ENCODE measurements around the gene CEP95.
A peak's percentile ranks its signal among the peaks of the same experiment; 100 is the strongest.
"Not testable (repeated sequence)": the region's sequence is repeated elsewhere in the genome, so short reads cannot be mapped to it uniquely, and the experiment has no call there.

Gene CEP95

DNA sequence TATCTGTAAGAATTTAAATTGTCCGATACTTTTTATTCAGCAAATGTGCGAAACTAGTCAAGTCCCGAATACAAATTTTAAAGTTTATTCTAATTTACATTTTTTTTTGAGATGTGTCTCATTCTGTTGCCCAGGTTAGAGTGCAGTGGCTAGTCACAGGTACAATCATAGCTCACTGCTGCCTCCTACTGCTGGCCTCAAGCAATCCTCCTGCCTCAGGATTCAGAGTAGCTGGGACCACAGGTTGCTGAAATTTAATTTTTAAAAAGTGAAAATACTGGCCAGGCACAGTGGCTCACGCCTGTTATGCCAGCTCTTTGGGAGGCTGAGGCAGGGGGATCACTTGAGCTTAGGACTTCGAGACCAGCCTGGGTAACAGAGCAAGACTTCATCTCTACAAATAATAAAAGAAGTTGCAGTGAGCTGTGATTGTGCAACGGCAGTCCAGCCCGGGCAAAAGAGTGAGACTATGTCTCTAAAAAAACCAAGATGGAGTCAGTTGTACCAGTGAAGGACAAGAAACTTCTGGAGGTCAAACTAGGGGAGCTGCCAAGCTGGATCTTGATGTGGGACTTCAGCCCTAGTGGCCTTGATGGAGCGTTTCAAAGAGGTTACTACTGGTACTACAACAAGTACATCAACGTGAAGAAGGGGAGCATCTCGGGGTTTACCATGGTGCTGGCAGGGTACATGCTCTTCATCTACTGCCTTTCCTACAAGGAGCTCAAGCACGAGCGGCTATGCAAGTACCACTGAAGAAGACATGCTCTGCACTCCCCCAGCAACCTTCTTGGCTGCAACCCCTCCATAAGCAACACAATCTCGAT lies 15.5 kb upstream of the CEP95 start:
- H3K36me3 Mint-ChIP-seq, result peaks cover 15% of the 10 kb centered on the region
- peaks cover 38% of the 10 kb centered on the region for H3K4me1 Mint-ChIP-seq
- H3K27ac Mint-ChIP-seq, result peak overlapping the region; percentile 41
- H3K9me3 Mint-ChIP-seq, result no peaks in the 10 kb centered on the region
- no peaks in the 10 kb centered on the region for H3K27me3 Mint-ChIP-seq
- no peak overlapping the region for H3K4me3 Mint-ChIP-seq

DNA sequence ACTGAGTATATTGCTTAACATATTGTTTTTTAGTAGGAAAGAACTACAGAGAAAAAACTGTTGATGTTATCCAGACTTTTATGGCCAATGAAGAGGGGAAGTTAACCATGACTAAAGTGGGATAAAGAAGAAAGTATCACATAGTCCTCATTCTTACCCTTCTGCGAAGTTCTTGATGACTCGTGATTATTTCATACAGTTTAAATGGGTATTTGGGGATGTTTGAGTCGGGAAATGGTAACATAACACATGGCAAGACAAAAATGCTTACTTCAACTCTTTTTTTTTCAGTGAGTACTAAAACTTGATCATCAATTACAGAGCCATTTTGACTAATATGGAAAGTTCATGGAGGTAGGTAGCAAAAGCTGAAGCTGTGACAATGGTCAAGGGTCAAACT lies 14.8 kb upstream of the CEP95 start:
- Mint-ChIP-seq H3K36me3 (peaks cover 15% of the 10 kb centered on the region), H3K27ac (no peak overlapping the region), H3K9me3 (no peaks in the 10 kb centered on the region), H3K4me3 (peak overlapping the region; percentile 24), H3K27me3 (no peaks in the 10 kb centered on the region), H3K4me1 (peaks cover 43% of the 10 kb centered on the region)

DNA sequence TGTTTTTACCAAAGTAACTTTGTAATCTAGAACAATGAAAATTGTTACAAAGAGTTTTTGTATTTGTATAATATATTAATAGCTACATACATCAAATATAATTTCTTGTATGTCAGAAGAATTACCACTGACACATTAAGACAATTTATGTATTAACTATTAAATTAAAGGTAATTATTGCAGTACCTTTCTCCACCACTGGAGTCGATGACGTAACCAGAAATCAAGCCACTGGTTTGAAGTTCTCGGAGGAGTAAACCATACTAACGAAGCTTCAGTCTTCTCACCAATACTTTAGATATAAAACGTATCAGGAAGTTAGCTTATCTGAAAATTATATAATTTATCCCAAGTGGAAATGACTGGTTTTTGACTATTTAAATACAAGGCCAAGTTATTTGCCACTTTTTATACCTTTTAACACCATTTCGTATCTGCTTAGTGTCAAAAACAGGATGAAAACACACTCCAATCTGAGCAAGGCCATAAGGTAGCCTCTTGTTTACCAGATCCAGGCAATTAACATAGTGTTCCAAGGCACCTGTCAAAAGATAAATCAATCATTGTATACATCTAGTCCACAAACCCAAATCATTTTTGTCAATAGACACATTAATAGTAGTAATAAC lies 14.2 kb upstream of the CEP95 start:
- no peaks in the 10 kb centered on the region for H3K9me3 Mint-ChIP-seq
- peaks cover 49% of the 10 kb centered on the region for H3K4me1 Mint-ChIP-seq
- H3K27ac Mint-ChIP-seq, result no peak overlapping the region
- H3K4me3 Mint-ChIP-seq, result no peak overlapping the region
- H3K36me3 Mint-ChIP-seq, result peaks cover 15% of the 10 kb centered on the region
- H3K27me3 Mint-ChIP-seq, result no peaks in the 10 kb centered on the region

DNA sequence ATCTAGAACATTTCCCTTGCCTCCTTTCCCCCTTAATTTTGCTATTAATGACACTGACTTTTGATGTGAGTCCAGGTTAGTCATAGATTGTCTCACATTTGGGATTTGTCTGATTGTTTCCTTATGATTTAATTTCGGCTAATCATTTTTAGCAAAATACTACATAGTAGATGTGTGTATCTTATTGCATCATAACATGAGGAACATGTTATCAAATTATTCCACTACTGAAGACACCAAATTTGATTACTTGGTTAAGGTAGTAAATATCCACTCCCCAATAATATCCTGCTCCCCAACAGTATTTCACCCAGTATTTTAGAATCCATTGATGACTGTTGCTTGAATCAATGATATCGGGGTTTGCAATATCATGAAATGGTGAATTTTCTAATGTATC lies 12.7 kb upstream of the CEP95 start:
- peak overlapping the region; percentile 99 for H3K4me3 Mint-ChIP-seq

DNA sequence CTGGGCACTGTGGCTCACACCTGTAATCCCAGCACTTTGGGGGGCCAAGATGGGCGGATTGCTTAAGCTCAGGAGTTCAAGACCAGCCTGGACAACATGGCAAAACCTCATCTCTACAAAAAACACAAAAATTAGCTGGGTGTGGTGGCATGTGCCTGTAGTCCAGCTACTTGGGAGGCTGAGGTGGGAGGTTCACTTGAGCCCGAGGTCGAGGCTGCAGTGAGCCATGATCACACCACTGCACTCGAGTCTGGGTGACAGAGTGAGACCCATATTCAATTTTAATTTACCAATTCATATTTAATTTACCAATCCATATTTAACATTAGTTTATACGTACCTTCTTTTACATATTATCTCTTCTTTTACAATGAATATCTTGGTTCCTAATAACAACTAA lies 11.5 kb upstream of the CEP95 start:
- H3K4me1 Mint-ChIP-seq, result peaks cover 74% of the 10 kb centered on the region
- H3K36me3 Mint-ChIP-seq, result peaks cover 29% of the 10 kb centered on the region
- H3K27me3 Mint-ChIP-seq, H3K27ac Mint-ChIP-seq, H3K9me3 Mint-ChIP-seq: not testable (repeated sequence)
- H3K4me3 Mint-ChIP-seq, result peak overlapping the region; percentile 99

More for the DNA sequence above, 12.7 kb upstream of the CEP95 start:
- peak overlapping the region; percentile 71 for H3K27ac Mint-ChIP-seq
- H3K36me3 Mint-ChIP-seq, result peaks cover 21% of the 10 kb centered on the region
- H3K27me3 Mint-ChIP-seq, result no peaks in the 10 kb centered on the region
- peaks cover 62% of the 10 kb centered on the region for H3K4me1 Mint-ChIP-seq
- no peaks in the 10 kb centered on the region for H3K9me3 Mint-ChIP-seq

DNA sequence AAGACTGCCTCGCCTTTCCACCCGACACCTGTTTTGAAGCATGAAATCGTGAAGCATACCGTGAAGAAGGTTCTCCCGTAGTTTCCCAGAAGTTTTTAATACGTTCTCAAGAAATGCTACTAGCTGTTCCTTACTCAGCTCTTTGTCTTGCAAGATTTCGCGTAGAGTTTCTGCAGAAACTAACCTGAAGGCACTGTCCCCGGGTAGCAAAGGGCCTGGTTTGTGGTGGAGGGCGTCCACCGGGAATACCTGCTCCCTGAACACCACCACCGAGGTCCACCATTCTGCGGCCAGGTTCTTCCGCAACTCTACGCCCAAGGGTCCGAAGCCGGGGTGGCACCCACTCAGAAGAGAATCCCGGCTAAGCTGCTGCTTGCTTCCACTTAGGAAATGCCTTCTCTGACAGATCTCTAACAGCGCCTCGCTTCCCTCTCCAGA lies 10.4 kb upstream of the CEP95 start:
- peak overlapping the region; percentile 98 for H3K27ac Mint-ChIP-seq
- no peaks in the 10 kb centered on the region for H3K27me3 Mint-ChIP-seq
- H3K36me3 Mint-ChIP-seq, result peaks cover 37% of the 10 kb centered on the region
- H3K4me3 Mint-ChIP-seq, result peak overlapping the region; percentile 99
- H3K9me3 Mint-ChIP-seq, result no peaks in the 10 kb centered on the region
- H3K4me1 Mint-ChIP-seq, result peaks cover 84% of the 10 kb centered on the region

DNA sequence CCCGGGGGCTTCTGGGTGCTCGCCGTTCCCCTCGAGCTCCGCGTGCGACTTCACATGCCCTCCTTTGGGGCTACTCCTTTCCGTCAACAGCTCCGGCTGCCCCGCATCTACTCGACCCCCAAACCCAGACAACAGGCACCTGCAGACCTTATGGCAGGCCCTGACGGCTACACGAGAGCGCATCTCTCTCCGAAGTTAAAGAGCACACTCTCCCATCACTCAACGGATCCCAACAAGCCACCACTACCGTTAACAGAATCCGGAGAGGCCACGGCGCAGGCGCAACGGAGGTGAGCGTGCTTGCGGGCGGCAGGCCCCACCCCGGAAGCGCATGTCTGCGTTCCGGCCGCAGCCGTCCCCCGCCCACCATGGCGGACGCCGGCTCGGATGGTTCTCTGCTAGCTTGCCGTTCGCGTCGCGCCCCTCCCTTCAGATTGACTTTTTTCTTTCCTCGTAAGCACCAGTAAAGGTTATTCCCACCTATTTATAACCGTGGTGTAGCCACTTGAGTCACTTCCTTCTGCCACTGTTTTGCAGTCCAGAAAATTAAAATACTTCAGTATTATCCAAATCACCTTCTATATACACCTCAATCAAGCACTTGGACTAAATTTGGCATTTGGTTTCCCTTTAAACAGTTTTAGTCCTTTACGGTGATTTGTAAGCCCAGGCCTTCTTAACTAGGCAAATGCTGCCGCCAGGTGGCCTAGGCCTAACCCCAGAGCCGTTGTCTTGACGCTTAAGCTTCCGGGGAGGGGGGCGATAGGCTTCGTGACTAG lies 9.8 kb upstream of the CEP95 start, which contains the start of gene POLG2:
Gene POLG2 (minus strand): TSS at position 269 of the 779 bp plus-strand sequence. CDS start 86 bp downstream, at position 183.
- no peaks in the 10 kb centered on the region for H3K9me3 Mint-ChIP-seq
- H3K36me3 Mint-ChIP-seq, result peaks cover 38% of the 10 kb centered on the region
- peak within 1 kb of the TSS; percentile 98 for H3K27ac Mint-ChIP-seq
- H3K4me1 Mint-ChIP-seq, result peaks cover 89% of the 10 kb centered on the region
- no peaks in the 10 kb centered on the region for H3K27me3 Mint-ChIP-seq
- peak within 1 kb of the TSS; percentile 99 for H3K4me3 Mint-ChIP-seq

DNA sequence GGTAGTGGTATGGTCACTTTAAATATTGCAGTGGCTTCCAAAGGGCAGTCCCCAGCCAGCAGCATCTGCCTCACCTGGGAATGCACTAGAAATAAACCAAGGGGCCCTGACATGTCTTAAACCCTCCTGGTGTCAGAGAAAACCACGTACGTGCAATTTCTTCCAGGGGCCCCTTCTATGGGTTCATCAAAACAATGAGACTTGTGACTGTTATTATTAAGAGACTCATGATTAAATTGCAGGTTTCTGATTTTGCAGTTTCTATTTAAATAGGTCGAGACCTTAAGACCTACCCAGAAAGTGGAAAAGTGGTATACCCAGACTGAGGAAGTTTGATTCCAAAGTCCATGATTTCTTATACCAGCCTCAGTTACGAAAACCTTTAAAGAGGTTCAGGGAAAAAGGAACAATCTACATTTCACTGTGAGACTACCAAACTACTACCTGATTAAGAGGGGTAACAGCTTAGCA lies 9.2 kb upstream of the CEP95 start:
- peaks cover 91% of the 10 kb centered on the region for H3K4me1 Mint-ChIP-seq

DNA sequence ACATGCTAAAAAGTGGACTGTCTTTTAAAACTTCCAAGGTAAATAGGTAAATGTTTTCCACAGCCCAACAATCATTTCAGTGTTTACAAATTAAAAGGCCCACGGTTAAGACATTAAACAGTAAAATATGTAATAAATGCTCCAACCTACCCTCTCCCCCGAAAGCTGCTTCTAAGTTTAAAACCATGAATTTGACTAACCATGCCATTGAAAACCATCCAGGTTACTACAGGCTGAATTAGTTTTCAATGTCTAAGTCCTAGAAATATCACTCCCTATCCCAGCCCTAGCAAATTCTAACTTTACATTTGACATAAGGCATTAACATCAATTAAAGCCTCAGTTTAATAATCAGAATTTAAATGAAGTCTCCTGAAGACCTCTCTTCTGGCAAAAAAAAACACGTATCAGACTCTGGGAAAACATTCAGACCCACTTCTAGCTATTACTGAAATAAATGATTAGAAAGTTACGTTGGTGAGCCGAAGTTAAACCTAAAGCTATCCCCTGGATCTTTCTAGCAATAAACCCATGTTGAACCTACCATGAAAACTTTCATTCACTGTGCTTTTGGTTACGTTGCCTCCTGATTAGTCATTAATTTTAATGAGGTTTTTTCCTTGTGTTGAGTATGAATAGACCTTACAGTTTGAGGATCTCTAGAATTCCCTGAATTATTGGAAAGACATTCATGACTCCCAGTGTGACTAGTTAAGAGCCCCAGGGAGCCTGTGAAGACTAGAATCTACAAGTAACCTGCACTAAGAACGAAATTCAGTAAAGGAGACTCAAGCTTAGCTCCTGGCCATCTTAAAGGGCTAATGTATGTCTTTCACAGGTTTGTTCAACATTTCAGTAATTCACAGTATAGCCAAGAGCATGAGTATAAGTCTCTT lies 8.2 kb upstream of the CEP95 start:
- peaks cover 50% of the 10 kb centered on the region for H3K36me3 Mint-ChIP-seq
- no peaks in the 10 kb centered on the region for H3K9me3 Mint-ChIP-seq
- peaks cover 96% of the 10 kb centered on the region for H3K4me1 Mint-ChIP-seq
- peak overlapping the region; percentile 98 for H3K27ac Mint-ChIP-seq
- no peaks in the 10 kb centered on the region for H3K27me3 Mint-ChIP-seq
- H3K4me3 Mint-ChIP-seq, result peak overlapping the region; percentile 68

More for the DNA sequence above, 9.2 kb upstream of the CEP95 start:
- Mint-ChIP-seq H3K4me3 (peak overlapping the region; percentile 99), H3K36me3 (peaks cover 42% of the 10 kb centered on the region), H3K9me3 (no peaks in the 10 kb centered on the region), H3K27ac (peak overlapping the region; percentile 98), H3K27me3 (no peaks in the 10 kb centered on the region)

DNA sequence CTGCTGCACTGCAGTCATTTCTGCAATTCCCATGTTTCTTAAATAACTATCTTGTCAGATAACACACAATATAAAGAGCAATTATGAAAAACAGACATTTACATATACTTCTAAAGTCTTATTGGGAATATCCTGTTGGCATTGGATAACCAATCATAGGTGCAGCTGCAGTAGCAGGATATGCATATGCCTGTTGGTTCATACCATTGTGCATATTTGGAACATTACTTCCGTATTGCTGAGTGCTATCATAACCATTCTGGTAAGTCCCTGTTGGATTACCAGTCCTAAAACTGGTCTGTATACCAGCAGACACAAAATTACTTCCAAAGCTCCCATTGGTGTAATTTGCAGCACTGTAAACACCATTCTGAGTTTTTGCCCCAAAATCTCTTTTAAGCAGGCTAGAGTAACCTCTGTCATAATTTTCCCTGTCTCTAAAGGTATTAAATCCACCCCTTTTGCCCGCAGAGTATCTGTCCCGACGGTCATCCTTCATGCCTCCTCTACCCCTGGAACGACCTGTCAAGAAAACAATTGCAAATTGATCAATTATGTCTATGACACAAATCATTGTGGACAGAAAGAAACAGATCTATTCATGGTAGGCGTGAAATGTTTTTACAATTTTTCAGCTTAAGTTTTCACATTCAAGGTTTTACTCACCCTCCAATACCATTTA lies 6.8 kb upstream of the CEP95 start:
- no peaks in the 10 kb centered on the region for H3K9me3 Mint-ChIP-seq
- peaks cover 96% of the 10 kb centered on the region for H3K4me1 Mint-ChIP-seq
- peaks cover 56% of the 10 kb centered on the region for H3K36me3 Mint-ChIP-seq
- H3K27me3 Mint-ChIP-seq, result no peaks in the 10 kb centered on the region
- H3K4me3 Mint-ChIP-seq, result peak overlapping the region; percentile 19
- peak overlapping the region; percentile 85 for H3K27ac Mint-ChIP-seq

DNA sequence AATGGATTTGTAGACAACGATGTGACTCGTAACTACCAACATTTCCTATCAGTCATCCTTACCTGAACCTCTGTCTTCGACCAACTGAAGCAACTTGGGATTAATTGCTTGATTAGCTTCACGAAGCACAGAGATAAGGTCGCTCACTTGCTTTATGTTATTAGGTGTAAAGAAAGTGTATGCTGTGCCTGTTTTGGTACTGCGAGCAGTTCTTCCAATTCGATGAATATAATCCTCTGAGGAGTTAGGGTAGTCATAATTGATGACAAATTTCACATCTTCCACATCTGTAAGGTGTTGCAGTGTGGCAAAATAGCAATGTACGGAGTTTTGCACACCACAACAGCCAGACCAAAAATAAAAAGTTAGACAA lies 6.3 kb upstream of the CEP95 start:
- peaks cover 60% of the 10 kb centered on the region for H3K36me3 Mint-ChIP-seq
- H3K4me1 Mint-ChIP-seq, result peaks cover 91% of the 10 kb centered on the region
- H3K4me3 Mint-ChIP-seq, result peak overlapping the region; percentile 95
- H3K9me3 Mint-ChIP-seq, result no peaks in the 10 kb centered on the region
- H3K27ac Mint-ChIP-seq, result peak overlapping the region; percentile 85
- H3K27me3 Mint-ChIP-seq, result no peaks in the 10 kb centered on the region

DNA sequence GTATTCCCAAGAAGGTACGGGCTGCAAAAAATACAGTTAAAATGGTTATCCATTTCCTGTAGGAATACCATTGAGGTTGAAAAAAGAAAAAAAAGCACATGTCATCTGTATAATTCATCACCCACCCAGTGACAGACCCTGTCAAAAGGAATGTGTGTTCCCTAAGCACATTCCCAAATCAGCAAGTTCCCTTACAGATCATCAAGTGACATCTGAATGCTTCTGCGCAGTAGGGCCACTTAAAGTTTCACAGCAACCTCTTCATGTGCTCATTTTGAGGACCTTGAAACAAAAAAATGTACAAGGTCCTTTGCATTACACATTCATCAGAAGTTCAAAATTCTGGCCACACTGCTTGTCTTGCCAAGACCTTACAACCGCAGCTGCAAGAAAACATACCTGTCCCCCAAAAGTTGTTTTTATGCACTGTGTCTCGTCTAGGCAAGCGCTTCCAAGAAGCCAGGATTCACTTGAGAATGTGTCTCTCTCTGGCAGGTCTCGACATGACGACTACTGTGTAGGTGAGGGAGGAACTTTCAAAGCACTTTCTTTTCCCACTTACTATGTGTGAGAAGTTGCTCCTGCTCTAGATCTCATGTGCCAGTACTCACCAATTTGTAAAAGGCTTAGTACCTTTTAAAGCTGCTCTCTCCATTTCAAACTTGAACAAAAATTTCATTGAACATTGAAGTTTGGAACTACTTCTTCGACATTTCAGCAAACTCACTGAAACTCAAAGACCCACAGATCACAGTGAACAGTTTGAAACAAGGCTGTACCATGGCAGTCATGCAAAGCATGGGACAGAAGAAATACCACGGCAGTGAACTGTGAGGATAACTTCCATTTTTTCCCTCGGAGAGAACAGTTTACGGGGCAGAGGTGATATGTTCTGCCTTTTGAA lies 5.7 kb upstream of the CEP95 start:
- peak overlapping the region; percentile 85 for H3K27ac Mint-ChIP-seq
- H3K27me3 Mint-ChIP-seq, result no peaks in the 10 kb centered on the region
- H3K9me3 Mint-ChIP-seq, result no peaks in the 10 kb centered on the region
- H3K4me1 Mint-ChIP-seq, result peaks cover 85% of the 10 kb centered on the region
- H3K4me3 Mint-ChIP-seq, result peak overlapping the region; percentile 95
- H3K36me3 Mint-ChIP-seq, result peaks cover 64% of the 10 kb centered on the region

DNA sequence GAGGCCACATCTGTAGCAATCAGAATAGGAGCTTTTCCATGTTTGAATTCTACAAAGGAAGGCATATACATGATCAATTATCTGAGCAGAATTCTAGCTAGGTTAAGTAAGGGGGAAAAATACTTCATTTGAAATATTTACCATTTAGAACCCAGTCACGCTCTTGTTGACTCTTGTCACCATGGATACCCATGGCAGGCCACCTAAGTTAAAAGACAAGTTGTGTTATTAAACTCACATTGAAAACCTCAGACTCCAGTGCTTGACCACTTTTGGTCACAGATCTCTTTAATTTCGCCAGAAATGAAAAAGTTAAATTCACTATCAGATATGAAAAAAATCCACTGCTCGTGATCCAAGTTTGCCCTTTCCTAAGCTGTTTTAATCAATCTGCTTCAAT lies 4.8 kb upstream of the CEP95 start:
- H3K36me3 Mint-ChIP-seq, result peaks cover 64% of the 10 kb centered on the region
- H3K27ac Mint-ChIP-seq, result peak overlapping the region; percentile 84
- no peaks in the 10 kb centered on the region for H3K9me3 Mint-ChIP-seq
- peaks cover 78% of the 10 kb centered on the region for H3K4me1 Mint-ChIP-seq
- H3K4me3 Mint-ChIP-seq, result peak overlapping the region; percentile 95
- H3K27me3 Mint-ChIP-seq, result no peaks in the 10 kb centered on the region
